Stomach (tissue), 9 donors: ENCODE results near the gene SNTG2. TPM values are rescaled to one million over a fixed set of nuclear protein-coding genes. Genes with fewer than 3 reads are reported as not detected.
A peak's percentile ranks its signal among the peaks of the same experiment; 100 is the strongest.

Experiments used
- DNase-seq, 2 donors: peaks; one replicate each; pipeline versions ENCODE4 v3.0.0 to v3.0.0-alpha.2; 2013 to 2019
- H3K27ac ChIP-seq, 5 donors: fragments of 200-600 bp in 4 of 5; sonication (generic) in 4 of 5; one replicate each; pipeline ENCODE4 v1.5.1; 2013 to 2019; ENCODE audit warnings: mild to moderate bottlenecking in 1 of 5, moderate library complexity in 1 of 5
- H3K27me3 ChIP-seq, 3 donors: fragments of 200-600 bp; sonication (generic); one replicate each; pipeline ENCODE4 v1.5.1; 2017 to 2019; ENCODE audit warnings: mixed run types in 1 of 3
- H3K36me3 ChIP-seq, 4 donors: fragments of 200-600 bp; sonication (generic); 1 replicate in 3 of 4; 2 replicates in 1 of 4; pipeline ENCODE4 v1.5.1; 2016 to 2019
- H3K4me1 ChIP-seq, 4 donors: fragments of 200-600 bp; sonication (generic); one replicate each; pipeline ENCODE4 v1.5.1; 2016 to 2019
- H3K4me3 ChIP-seq, 4 donors: fragments of 200-600 bp; sonication (generic) in 3 of 4; one replicate each; pipeline ENCODE4 v1.5.1; 2016 to 2019; ENCODE audit warnings: mild to moderate bottlenecking in 1 of 4
- H3K9me3 ChIP-seq, 4 donors: fragments of 200-600 bp; sonication (generic); one replicate each; pipeline ENCODE4 v1.5.1; 2016 to 2019
- EP300 ChIP-seq: sonication (generic); formaldehyde crosslinking; IDR thresholded peaks from one replicate; pipeline ENCODE4 v1.6.1; 2017; ENCODE audit warnings: antibody characterized with exemption
- POLR2A ChIP-seq, 4 donors: fragments of 450-650 bp; IDR thresholded peaks; one replicate each; pipeline ENCODE4 v1.6.1; 2016; ENCODE audit warnings: antibody characterized with exemption in 4 of 4, control low read depth in 2 of 4, mild to moderate bottlenecking in 1 of 4, moderate library complexity in 1 of 4
- POLR2AphosphoS5 ChIP-seq, 3 donors: sonication (generic); formaldehyde crosslinking; IDR thresholded peaks; one replicate each; pipeline ENCODE4 v1.6.1; 2016; ENCODE audit warnings: antibody characterized with exemption in 3 of 3
- WGBS, 5 donors: extraction: QIAGEN DNeasy Blood & Tissue Kit in 3 of 5; methylation state at CpG; one replicate each; pipeline versions ENCODE4 v1.1.5 to v1.1.7; 2013 to 2018; 5-methylcytosine and 5-hydroxymethylcytosine counted together
- intact Hi-C: fragments of 100-400 bp; cut with DNase I; formaldehyde crosslinking; loops from one replicate; pipeline ENCODE4 v1.15.1; 2023; ENCODE audit warnings: low total_unique reads
- polyA plus RNA-seq, 3 donors: library from polyadenylated mRNA; stranded (reverse); fragments of 200-250 nt; gene quantifications; one replicate each; pipeline ENCODE4 v1.2.3, GENCODE V29; 2013
- total RNA-seq, 5 donors: library from RNA; depleted of rRNA; stranded (reverse); fragments of >200 nt; gene quantifications; one replicate each; pipeline versions ENCODE4 v1.1.0 to v1.2.3, GENCODE V29; 2014 to 2016
- TF ChIP-seq, protein P1 (sequence below), 7 experiments: fragments of 450-650 bp in 4 of 7; fragments of 200-600 bp in 3 of 7; sonication (generic) in 3 of 7; IDR thresholded peaks; one replicate each; pipeline ENCODE4 v1.5.1; 2016 to 2019; ENCODE audit warnings: antibody characterized with exemption in 7 of 7, control low read depth in 2 of 7, mild to moderate bottlenecking in 1 of 7
- donor health status: healthy with polysubstance abuse.
- donor health status: Bipolar disorder and iron deficiency.
- donor health status: healthy.

The SNTG2 gene
- total and polyA plus RNA-seq, 8 donors: 0.68 to 19.6 (median 5.3) TPM; not detected in 1

DNA sequence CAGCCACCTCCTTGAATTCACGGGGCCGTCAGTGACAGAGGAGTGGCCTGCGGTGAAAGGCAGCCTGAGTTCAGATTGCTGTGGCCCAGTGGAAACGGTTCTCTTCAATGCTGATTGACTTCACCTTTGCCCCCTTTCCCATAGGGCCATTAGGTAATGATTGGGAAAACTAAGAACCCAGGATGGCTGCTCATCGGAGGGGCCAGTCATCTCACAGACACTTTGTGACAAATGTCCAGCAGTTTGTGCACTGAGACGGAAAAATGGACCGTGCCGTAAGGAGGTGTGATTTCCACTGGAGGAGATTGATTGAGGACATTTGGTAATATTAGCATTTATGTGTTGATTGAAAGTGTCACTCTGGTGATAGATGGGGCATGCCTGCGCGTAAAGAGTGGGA lies 402.9 kb downstream of the SNTG2 start:
- H3K36me3 ChIP-seq: no peaks in the 10 kb centered on the region
- intact Hi-C loops: no loop called here
- H3K27me3 ChIP-seq: no peaks in the 10 kb centered on the region
- H3K4me3 ChIP-seq: no peak overlapping the region
- no peak overlapping the region for H3K27ac ChIP-seq
- DNase-seq: no peak
- peaks cover 0 to 18% (median 17%) of the 10 kb centered on the region in 4 donors for H3K9me3 ChIP-seq
- no peaks in the 10 kb centered on the region for H3K4me1 ChIP-seq
- TF ChIP-seq POLR2AphosphoS5 (IDR thresholded peaks at IDR 0.05): no peak
- TF ChIP-seq EP300: no peak
- TF ChIP-seq POLR2A (IDR thresholded peaks at IDR 0.05): no peak
- TF ChIP-seq, protein P1, sequence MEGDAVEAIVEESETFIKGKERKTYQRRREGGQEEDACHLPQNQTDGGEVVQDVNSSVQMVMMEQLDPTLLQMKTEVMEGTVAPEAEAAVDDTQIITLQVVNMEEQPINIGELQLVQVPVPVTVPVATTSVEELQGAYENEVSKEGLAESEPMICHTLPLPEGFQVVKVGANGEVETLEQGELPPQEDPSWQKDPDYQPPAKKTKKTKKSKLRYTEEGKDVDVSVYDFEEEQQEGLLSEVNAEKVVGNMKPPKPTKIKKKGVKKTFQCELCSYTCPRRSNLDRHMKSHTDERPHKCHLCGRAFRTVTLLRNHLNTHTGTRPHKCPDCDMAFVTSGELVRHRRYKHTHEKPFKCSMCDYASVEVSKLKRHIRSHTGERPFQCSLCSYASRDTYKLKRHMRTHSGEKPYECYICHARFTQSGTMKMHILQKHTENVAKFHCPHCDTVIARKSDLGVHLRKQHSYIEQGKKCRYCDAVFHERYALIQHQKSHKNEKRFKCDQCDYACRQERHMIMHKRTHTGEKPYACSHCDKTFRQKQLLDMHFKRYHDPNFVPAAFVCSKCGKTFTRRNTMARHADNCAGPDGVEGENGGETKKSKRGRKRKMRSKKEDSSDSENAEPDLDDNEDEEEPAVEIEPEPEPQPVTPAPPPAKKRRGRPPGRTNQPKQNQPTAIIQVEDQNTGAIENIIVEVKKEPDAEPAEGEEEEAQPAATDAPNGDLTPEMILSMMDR (IDR thresholded peaks at IDR 0.05): no peak
- WGBS, 5 donors: 69 to 82% (median 81%) methylated on average over 10 of the region's 10 CpGs

GRCh38 chr2:1360144-1360543 lies 409.5 kb downstream of the SNTG2 start:
- WGBS, 5 donors: 43 to 80% (median 56%) methylated on average over 1 of the region's 1 CpG
- no peaks in the 10 kb centered on the region for H3K4me1 ChIP-seq
- H3K27ac ChIP-seq: no peak overlapping the region
- intact Hi-C loops: no loop called here
- no peak for TF ChIP-seq POLR2A (IDR thresholded peaks at IDR 0.05)
- no peaks in the 10 kb centered on the region for H3K27me3 ChIP-seq
- DNase-seq: no peak
- H3K9me3 ChIP-seq: peaks cover 0 to under 1% (median 0%) of the 10 kb centered on the region in 4 donors
- H3K4me3 ChIP-seq: no peak overlapping the region
- no peaks in the 10 kb centered on the region for H3K36me3 ChIP-seq

DNA sequence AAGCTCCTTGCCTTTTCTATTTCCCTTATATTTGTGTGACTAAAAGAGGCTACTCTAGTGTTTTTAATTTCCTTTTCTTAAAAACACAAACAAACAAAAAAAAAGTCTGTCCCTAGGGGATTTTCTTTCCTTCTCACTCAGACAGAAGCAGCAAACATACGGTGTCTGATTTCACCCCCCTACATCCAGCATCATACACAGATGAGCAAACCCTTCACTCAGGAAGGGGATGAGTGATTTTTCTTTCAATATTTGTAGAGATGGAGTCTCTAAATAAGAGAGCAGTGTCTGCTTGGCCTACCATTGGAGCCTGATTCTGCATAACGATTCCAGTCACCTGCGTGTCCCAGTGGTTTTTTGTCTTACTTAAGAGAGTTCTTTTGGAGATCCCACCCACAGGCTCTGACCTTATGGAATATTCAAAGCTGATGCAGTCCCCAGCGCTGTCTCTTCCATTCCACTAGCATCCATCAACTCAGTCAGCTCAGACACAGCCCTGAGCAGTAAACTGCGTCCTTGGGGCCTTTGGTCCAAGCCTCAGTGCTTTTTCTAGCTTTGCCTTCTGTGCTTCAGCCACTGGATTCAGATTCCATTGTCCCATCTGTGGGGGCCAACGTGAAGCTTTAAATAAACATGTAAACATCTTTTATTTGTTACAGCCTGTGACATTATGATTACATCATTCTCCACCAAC lies 410.1 kb downstream of the SNTG2 start:
- 69 to 79% (median 72%) methylated on average over 6 of the region's 6 CpGs for WGBS, 5 donors
- intact Hi-C loops: no loop called here

GRCh38 chr2:1363367-1363766 lies 412.7 kb downstream of the SNTG2 start:
- TF ChIP-seq POLR2A (IDR thresholded peaks at IDR 0.05): no peak
- no peak for TF ChIP-seq EP300
- no peak for TF ChIP-seq POLR2AphosphoS5 (IDR thresholded peaks at IDR 0.05)
- TF ChIP-seq, protein P1 (IDR thresholded peaks at IDR 0.05): no peak
- H3K4me1 ChIP-seq: no peaks in the 10 kb centered on the region
- 90 to 95% (median 92%) methylated on average over 2 of the region's 2 CpGs for WGBS, 5 donors

More for the DNA sequence above, 410.1 kb downstream of the SNTG2 start:
- TF ChIP-seq POLR2AphosphoS5 (IDR thresholded peaks at IDR 0.05) (no peak), EP300 (no peak), POLR2A (IDR thresholded peaks at IDR 0.05) (no peak)
- TF ChIP-seq, protein P1 (IDR thresholded peaks at IDR 0.05): no peak
- no peaks in the 10 kb centered on the region for H3K27me3 ChIP-seq
- H3K36me3 ChIP-seq: no peaks in the 10 kb centered on the region
- no peaks in the 10 kb centered on the region for H3K9me3 ChIP-seq
- H3K4me1 ChIP-seq: no peaks in the 10 kb centered on the region
- no peak overlapping the region for H3K4me3 ChIP-seq
- no peak for DNase-seq
- no peak overlapping the region for H3K27ac ChIP-seq

GRCh38 chr2:1366546-1367134 lies 416.0 kb downstream of the SNTG2 start:
- Histone ChIP-seq H3K36me3 (no peaks in the 10 kb centered on the region), H3K4me1 (no peaks in the 10 kb centered on the region), H3K27me3 (no peaks in the 10 kb centered on the region), H3K27ac (no peak overlapping the region), H3K9me3 (no peaks in the 10 kb centered on the region), H3K4me3 (no peak overlapping the region)
- 70 to 82% (median 75%) methylated on average over 18 to 20 of the region's 20 CpGs for WGBS, 5 donors
- TF ChIP-seq POLR2AphosphoS5 (IDR thresholded peaks at IDR 0.05): no peak
- TF ChIP-seq POLR2A (IDR thresholded peaks at IDR 0.05): no peak
- TF ChIP-seq EP300: no peak
- TF ChIP-seq, protein P1 (IDR thresholded peaks at IDR 0.05): no peak
- intact Hi-C loops: no loop called here
- DNase-seq: peak in 1 of 2 donors; percentile 63

More at GRCh38 chr2:1363367-1363766, 412.7 kb downstream of the SNTG2 start:
- no peaks in the 10 kb centered on the region for H3K9me3 ChIP-seq
- H3K4me3 ChIP-seq: no peak overlapping the region
- no peaks in the 10 kb centered on the region for H3K36me3 ChIP-seq
- intact Hi-C loops: no loop called here
- H3K27ac ChIP-seq: no peak overlapping the region
- no peaks in the 10 kb centered on the region for H3K27me3 ChIP-seq
- DNase-seq: no peak
